ENCODE results near the gene RNF169. TPM values are rescaled to one million over a fixed set of nuclear protein-coding genes. Genes with fewer than 3 reads are reported as not detected.
A peak's percentile ranks its signal among the peaks of the same experiment; 100 is the strongest.

Gene RNF169
- total and polyA plus RNA-seq, 9 of the 15 experiments (the other 6 are each of a cell fraction or from before 2014, with no cell fraction given), result 0.68 to 18.1 (median 10.1) TPM

GRCh38 chr11:74806267-74806666 is 57.6 kb downstream of the RNF169 start (continued):
- TF ChIP-seq, protein P1, sequence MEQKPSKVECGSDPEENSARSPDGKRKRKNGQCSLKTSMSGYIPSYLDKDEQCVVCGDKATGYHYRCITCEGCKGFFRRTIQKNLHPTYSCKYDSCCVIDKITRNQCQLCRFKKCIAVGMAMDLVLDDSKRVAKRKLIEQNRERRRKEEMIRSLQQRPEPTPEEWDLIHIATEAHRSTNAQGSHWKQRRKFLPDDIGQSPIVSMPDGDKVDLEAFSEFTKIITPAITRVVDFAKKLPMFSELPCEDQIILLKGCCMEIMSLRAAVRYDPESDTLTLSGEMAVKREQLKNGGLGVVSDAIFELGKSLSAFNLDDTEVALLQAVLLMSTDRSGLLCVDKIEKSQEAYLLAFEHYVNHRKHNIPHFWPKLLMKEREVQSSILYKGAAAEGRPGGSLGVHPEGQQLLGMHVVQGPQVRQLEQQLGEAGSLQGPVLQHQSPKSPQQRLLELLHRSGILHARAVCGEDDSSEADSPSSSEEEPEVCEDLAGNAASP (IDR thresholded peaks at IDR 0.05), result no peak
- TF ChIP-seq GTF2F1 (IDR thresholded peaks at IDR 0.05; ENCODE audit: low read depth, low read length), result no peak
- TF ChIP-seq MAFF (IDR thresholded peaks at IDR 0.05; ENCODE audit: low read length), result peak; percentile 99
- TF ChIP-seq ZNF764 (CRISPR knock-in tag; IDR thresholded peaks at IDR 0.05; ENCODE audit: low read depth), result no peak
- TF ChIP-seq KHSRP (IDR thresholded peaks at IDR 0.05), result no peak
- TF ChIP-seq MEIS2 (IDR thresholded peaks at IDR 0.05; ENCODE audit: partially characterized antibody), result peak; percentile 46
- no peak for TF ChIP-seq DNMT1 (IDR thresholded peaks at IDR 0.05)
- no peak for TF ChIP-seq SRF (CRISPR knock-in tag; IDR thresholded peaks at IDR 0.05)
- TF ChIP-seq, protein P2, sequence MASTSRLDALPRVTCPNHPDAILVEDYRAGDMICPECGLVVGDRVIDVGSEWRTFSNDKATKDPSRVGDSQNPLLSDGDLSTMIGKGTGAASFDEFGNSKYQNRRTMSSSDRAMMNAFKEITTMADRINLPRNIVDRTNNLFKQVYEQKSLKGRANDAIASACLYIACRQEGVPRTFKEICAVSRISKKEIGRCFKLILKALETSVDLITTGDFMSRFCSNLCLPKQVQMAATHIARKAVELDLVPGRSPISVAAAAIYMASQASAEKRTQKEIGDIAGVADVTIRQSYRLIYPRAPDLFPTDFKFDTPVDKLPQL (IDR thresholded peaks at IDR 0.05; ENCODE audit: extremely low read depth, insufficient read length), result no peak
- TF ChIP-seq ZNF551 (CRISPR knock-in tag; IDR thresholded peaks at IDR 0.05), result no peak
- no peak for TF ChIP-seq ZBTB9 (CRISPR knock-in tag; IDR thresholded peaks at IDR 0.05)
- no peak for TF ChIP-seq HMGN3 (IDR thresholded peaks at IDR 0.05; ENCODE audit: borderline replicate concordance, extremely low read depth, insufficient read length, low read depth, low read length)
- TF ChIP-seq CREB3 (tag; conservative IDR thresholded peaks at IDR 0.05; ENCODE audit: low read depth), result no peak

Measured in K562 (cell line).